ENCODE measurements around the gene KRT32. TPM values are rescaled to one million over a fixed set of nuclear protein-coding genes. Genes with fewer than 3 reads are reported as not detected.

KRT32 gene
- total and polyA plus RNA-seq, 2 donors: 2.2 to 2.5 TPM

DNA sequence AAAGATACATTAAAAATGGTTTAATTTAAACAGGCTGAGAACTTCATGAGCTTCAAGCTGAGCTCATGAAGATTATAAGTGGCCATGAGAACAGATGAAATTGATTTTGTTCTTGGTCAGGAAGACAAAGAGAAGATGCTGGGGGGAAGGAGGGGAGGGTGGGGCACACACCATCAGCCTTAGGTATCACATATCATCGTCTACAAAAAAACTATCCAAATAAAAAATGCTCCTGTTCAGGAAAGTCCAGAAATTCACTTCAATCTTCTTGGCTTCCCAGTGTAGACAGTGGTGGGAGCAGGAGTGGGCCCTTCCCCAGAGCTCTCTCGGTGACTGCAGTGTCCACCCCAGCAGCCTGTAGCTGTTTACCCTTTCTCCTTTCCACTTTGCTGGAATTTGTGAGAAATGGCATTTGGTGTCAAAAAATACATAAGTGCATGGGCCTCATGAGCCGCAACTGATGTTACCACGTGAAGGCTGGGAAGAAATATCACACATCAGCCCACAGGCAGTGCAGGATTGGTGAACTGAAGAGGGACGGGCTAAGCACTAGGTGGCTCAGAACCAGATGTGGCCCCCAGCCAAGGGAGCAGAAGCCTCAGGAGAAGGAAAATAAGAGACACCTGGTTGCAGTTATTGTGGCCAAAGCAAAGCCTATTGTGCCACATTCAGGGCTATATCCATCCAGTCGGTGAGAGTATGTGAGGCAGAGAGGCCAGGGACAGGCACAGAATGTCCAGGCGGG, 48.9 kb downstream of the KRT32 start:
- 95% methylated on average over 7 of the region's 7 CpGs for WGBS
- DNase-seq (ENCODE audit: low read depth in 6 of 9, low spot score in 9 of 9): no peak
- H3K27ac ChIP-seq (ENCODE audit: low read depth in 1 of 2, low read length in 1 of 2): no peak overlapping the region
- no peaks in the 10 kb centered on the region for H3K36me3 ChIP-seq (ENCODE audit: control insufficient read depth in 2 of 2, insufficient read depth in 2 of 2, low read length in 1 of 2)
- H3K9me3 ChIP-seq (ENCODE audit: control insufficient read depth in 2 of 2, insufficient read depth in 1 of 2, low read length in 1 of 2): no peaks in the 10 kb centered on the region
- peaks cover 0 to 10% of the 10 kb centered on the region in 2 donors for H3K4me1 ChIP-seq (ENCODE audit: control insufficient read depth in 2 of 2, insufficient read depth in 2 of 2, low read length in 2 of 2)
- H3K27me3 ChIP-seq (ENCODE audit: control insufficient read depth in 2 of 2, insufficient read depth in 1 of 2, low read length in 1 of 2): peaks cover 0 to 2% of the 10 kb centered on the region in 2 donors
- no peak overlapping the region for H3K4me3 ChIP-seq (ENCODE audit: low read length in 2 of 2)

DNA sequence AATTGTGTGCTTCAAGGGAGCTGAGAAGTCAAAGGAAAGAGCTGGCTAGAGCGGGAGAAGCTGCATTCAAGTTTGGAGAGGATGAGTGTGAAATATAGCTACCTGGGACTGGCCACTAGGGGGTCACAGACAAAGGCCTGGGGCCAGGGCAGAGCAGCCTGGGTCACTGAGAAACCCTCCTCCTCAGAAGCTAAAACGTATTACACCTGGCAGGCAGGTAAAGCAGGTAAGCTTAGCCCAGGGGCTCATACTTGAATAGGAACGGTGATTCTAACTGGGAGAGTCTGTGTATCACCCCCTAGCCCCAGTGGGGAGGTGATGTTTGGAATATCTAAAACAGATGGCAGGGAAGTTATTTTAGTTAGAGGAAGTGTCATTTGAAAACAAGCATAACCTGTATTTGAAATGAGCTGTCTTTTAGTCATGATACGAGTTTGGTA, 49.6 kb downstream of the KRT32 start:
- Histone ChIP-seq H3K4me3 (ENCODE audit: low read length in 2 of 2) (no peak overlapping the region), H3K36me3 (ENCODE audit: control insufficient read depth in 2 of 2, insufficient read depth in 2 of 2, low read length in 1 of 2) (no peaks in the 10 kb centered on the region), H3K27ac (ENCODE audit: low read depth in 1 of 2, low read length in 1 of 2) (peak overlapping the region in 1 of 2 donors; percentile 37), H3K4me1 (ENCODE audit: control insufficient read depth in 2 of 2, insufficient read depth in 2 of 2, low read length in 2 of 2) (peaks cover 0 to 10% of the 10 kb centered on the region in 2 donors), H3K9me3 (ENCODE audit: control insufficient read depth in 2 of 2, insufficient read depth in 1 of 2, low read length in 1 of 2) (no peaks in the 10 kb centered on the region), H3K27me3 (ENCODE audit: control insufficient read depth in 2 of 2, insufficient read depth in 1 of 2, low read length in 1 of 2) (peaks cover 0 to 2% of the 10 kb centered on the region in 2 donors)
- no peak for DNase-seq (ENCODE audit: low read depth in 6 of 9, low spot score in 9 of 9)
- WGBS: 58% methylated on average over 4 of the region's 4 CpGs

- Histone ChIP-seq H3K4me1 (ENCODE audit: control insufficient read depth in 2 of 2, insufficient read depth in 2 of 2, low read length in 2 of 2) (peaks cover 0 to 10% of the 10 kb centered on the region in 2 donors), H3K27ac (ENCODE audit: low read depth in 1 of 2, low read length in 1 of 2) (peak overlapping the region in 1 of 2 donors; percentile 37), H3K4me3 (ENCODE audit: low read length in 2 of 2) (no peak overlapping the region), H3K9me3 (ENCODE audit: control insufficient read depth in 2 of 2, insufficient read depth in 1 of 2, low read length in 1 of 2) (no peaks in the 10 kb centered on the region), H3K36me3 (ENCODE audit: control insufficient read depth in 2 of 2, insufficient read depth in 2 of 2, low read length in 1 of 2) (no peaks in the 10 kb centered on the region), H3K27me3 (ENCODE audit: control insufficient read depth in 2 of 2, insufficient read depth in 1 of 2, low read length in 1 of 2) (peaks cover 0 to 2% of the 10 kb centered on the region in 2 donors)
- DNase-seq (ENCODE audit: low read depth in 6 of 9, low spot score in 9 of 9): no peak
- WGBS: 98% methylated on average over 6 of the region's 6 CpGs
These were observed 50.1 kb downstream of the KRT32 start for GRCh38 chr17:41417127-41417526.

- Histone ChIP-seq H3K4me3 (ENCODE audit: low read length in 2 of 2) (no peak overlapping the region), H3K9me3 (ENCODE audit: control insufficient read depth in 2 of 2, insufficient read depth in 1 of 2, low read length in 1 of 2) (no peaks in the 10 kb centered on the region), H3K27me3 (ENCODE audit: control insufficient read depth in 2 of 2, insufficient read depth in 1 of 2, low read length in 1 of 2) (peaks cover 0 to 2% of the 10 kb centered on the region in 2 donors), H3K4me1 (ENCODE audit: control insufficient read depth in 2 of 2, insufficient read depth in 2 of 2, low read length in 2 of 2) (peaks cover 0 to 10% of the 10 kb centered on the region in 2 donors), H3K27ac (ENCODE audit: low read depth in 1 of 2, low read length in 1 of 2) (no peak overlapping the region), H3K36me3 (ENCODE audit: control insufficient read depth in 2 of 2, insufficient read depth in 2 of 2, low read length in 1 of 2) (no peaks in the 10 kb centered on the region)
- 93% methylated on average over 5 of the region's 5 CpGs for WGBS
- DNase-seq (ENCODE audit: low read depth in 6 of 9, low spot score in 9 of 9): no peak
These were observed 50.7 kb downstream of the KRT32 start for GRCh38 chr17:41416479-41416878.

GRCh38 chr17:41415833-41416335, 51.3 kb downstream of the KRT32 start:
- Histone ChIP-seq H3K4me1 (ENCODE audit: control insufficient read depth in 2 of 2, insufficient read depth in 2 of 2, low read length in 2 of 2) (peaks cover 0 to 10% of the 10 kb centered on the region in 2 donors), H3K36me3 (ENCODE audit: control insufficient read depth in 2 of 2, insufficient read depth in 2 of 2, low read length in 1 of 2) (no peaks in the 10 kb centered on the region), H3K27me3 (ENCODE audit: control insufficient read depth in 2 of 2, insufficient read depth in 1 of 2, low read length in 1 of 2) (peaks cover 0 to 2% of the 10 kb centered on the region in 2 donors), H3K4me3 (ENCODE audit: low read length in 2 of 2) (no peak overlapping the region), H3K27ac (ENCODE audit: low read depth in 1 of 2, low read length in 1 of 2) (no peak overlapping the region), H3K9me3 (ENCODE audit: control insufficient read depth in 2 of 2, insufficient read depth in 1 of 2, low read length in 1 of 2) (no peaks in the 10 kb centered on the region)
- DNase-seq (ENCODE audit: low read depth in 6 of 9, low spot score in 9 of 9): no peak
- 92% methylated on average over 3 of the region's 3 CpGs for WGBS

- Histone ChIP-seq H3K9me3 (ENCODE audit: control insufficient read depth in 2 of 2, insufficient read depth in 1 of 2, low read length in 1 of 2) (no peaks in the 10 kb centered on the region), H3K27me3 (ENCODE audit: control insufficient read depth in 2 of 2, insufficient read depth in 1 of 2, low read length in 1 of 2) (peaks cover 0 to 2% of the 10 kb centered on the region in 2 donors), H3K36me3 (ENCODE audit: control insufficient read depth in 2 of 2, insufficient read depth in 2 of 2, low read length in 1 of 2) (no peaks in the 10 kb centered on the region), H3K4me1 (ENCODE audit: control insufficient read depth in 2 of 2, insufficient read depth in 2 of 2, low read length in 2 of 2) (peaks cover 0 to 10% of the 10 kb centered on the region in 2 donors), H3K4me3 (ENCODE audit: low read length in 2 of 2) (no peak overlapping the region), H3K27ac (ENCODE audit: low read depth in 1 of 2, low read length in 1 of 2) (no peak overlapping the region)
- 96% methylated on average over 4 of the region's 4 CpGs for WGBS
- DNase-seq (ENCODE audit: low read depth in 6 of 9, low spot score in 9 of 9): no peak
These were observed 51.8 kb downstream of the KRT32 start for GRCh38 chr17:41415411-41415810.

GRCh38 chr17:41413982-41414381, 53.2 kb downstream of the KRT32 start:
- H3K27ac ChIP-seq (ENCODE audit: low read depth in 1 of 2, low read length in 1 of 2): no peak overlapping the region
- DNase-seq (ENCODE audit: low read depth in 6 of 9, low spot score in 9 of 9): no peak
- no peaks in the 10 kb centered on the region for H3K9me3 ChIP-seq (ENCODE audit: control insufficient read depth in 2 of 2, insufficient read depth in 1 of 2, low read length in 1 of 2)
- H3K27me3 ChIP-seq (ENCODE audit: control insufficient read depth in 2 of 2, insufficient read depth in 1 of 2, low read length in 1 of 2): no peaks in the 10 kb centered on the region
- peaks cover 0 to 10% of the 10 kb centered on the region in 2 donors for H3K4me1 ChIP-seq (ENCODE audit: control insufficient read depth in 2 of 2, insufficient read depth in 2 of 2, low read length in 2 of 2)
- H3K36me3 ChIP-seq (ENCODE audit: control insufficient read depth in 2 of 2, insufficient read depth in 2 of 2, low read length in 1 of 2): no peaks in the 10 kb centered on the region
- no peak overlapping the region for H3K4me3 ChIP-seq (ENCODE audit: low read length in 2 of 2)
- 98% methylated on average over 2 of the region's 2 CpGs for WGBS

DNA sequence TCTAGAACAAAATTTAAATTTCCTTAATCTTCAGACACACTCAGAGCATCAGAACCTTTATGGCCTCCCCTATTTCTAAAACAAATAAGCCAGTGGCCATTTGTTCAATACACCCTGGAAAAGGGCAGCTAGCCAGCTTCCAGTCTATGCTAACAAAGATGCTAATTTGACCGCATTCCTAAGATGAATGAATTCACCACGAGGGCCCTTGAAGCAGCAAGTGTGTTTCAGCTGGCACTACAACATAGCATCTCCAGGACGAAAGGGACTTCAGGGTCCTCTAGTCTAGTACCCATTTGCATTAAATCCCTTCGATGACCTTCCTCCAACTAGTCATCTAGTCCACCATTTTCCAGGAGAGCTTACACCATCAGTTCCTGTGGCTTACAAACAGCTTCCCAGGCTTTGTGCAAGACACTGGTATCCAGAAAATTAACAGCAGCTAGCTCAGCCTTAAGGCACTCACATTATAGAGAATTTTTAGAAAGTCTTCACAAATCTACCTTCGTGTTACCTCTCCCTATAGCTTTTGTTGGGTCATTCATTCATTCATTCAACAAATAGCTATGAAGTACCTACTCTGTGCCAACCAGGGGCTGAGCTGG, 53.7 kb downstream of the KRT32 start:
- H3K4me1 ChIP-seq (ENCODE audit: control insufficient read depth in 2 of 2, insufficient read depth in 2 of 2, low read length in 2 of 2): peaks cover 0 to 5% of the 10 kb centered on the region in 2 donors
- H3K9me3 ChIP-seq (ENCODE audit: control insufficient read depth in 2 of 2, insufficient read depth in 1 of 2, low read length in 1 of 2): no peaks in the 10 kb centered on the region
- no peak for DNase-seq (ENCODE audit: low read depth in 6 of 9, low spot score in 9 of 9)
- WGBS: 74% methylated on average over 5 of the region's 5 CpGs
- no peak overlapping the region for H3K4me3 ChIP-seq (ENCODE audit: low read length in 2 of 2)
- H3K36me3 ChIP-seq (ENCODE audit: control insufficient read depth in 2 of 2, insufficient read depth in 2 of 2, low read length in 1 of 2): no peaks in the 10 kb centered on the region
- H3K27me3 ChIP-seq (ENCODE audit: control insufficient read depth in 2 of 2, insufficient read depth in 1 of 2, low read length in 1 of 2): no peaks in the 10 kb centered on the region
- H3K27ac ChIP-seq (ENCODE audit: low read depth in 1 of 2, low read length in 1 of 2): no peak overlapping the region

Data from thymus (tissue), 11 donors.